H1 (cell line): ENCODE results near the gene CDIPT.

Experiments
- ATF3 ChIP-seq: IDR thresholded peaks from 2 replicates; pipeline ENCODE4 v1.6.1; 2011; ENCODE audit warnings: low read depth, mild to moderate bottlenecking, low read length; ENCODE audit not compliant: insufficient read depth
- MAX ChIP-seq: IDR thresholded peaks from 2 replicates; pipeline ENCODE4 v1.6.1; 2012; ENCODE audit warnings: inconsistent platforms

DNA sequence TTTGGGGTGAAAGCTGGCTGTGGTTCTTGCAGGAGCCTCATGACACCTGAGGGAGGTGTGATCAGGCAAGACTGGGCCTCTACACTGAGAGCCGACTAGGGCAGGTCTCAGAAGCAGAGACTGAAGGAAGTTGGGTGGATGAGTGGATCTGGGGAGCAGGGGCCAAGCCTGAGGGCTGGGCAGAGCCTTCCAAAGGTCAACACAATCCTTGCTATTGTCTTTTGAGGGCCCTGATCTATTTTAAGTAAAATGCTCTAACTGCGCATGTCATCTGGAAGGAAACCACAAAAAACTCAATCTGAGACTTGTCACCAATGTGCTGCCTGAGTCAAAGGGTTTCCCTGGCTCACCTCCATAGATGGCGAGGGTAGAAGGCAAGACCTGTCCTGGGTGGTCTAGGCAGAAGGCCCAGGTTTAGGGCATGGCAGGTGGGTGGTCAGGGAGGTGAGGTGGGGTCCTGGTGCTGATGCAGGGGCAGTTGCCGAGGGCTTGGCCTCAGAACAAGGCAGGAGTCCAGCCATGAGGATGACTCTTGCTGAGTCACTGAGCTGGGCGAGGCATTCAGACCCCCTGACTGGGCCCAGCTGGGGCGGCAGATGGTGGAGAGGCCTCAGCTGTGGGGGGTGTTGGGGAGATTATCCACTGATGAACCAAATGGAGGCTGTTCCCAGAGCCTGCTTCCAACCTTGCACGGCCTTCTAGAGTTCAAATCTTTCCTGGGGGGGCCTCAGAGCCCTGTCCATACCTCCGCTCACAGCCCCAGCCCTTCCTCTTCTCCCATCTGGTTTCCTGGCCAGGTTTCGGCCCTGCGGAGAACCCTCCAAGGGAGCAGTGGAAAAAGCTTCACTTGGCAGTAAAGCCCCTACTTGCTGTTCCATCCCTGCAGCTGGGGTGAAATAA, 37.6 kb downstream of the CDIPT start:
- TF ChIP-seq MAX: 0 out of 2 replicates have a peak, but pooled peaks have one; percentile 16
- no peak for TF ChIP-seq ATF3
